Myocyte (in vitro differentiated cells): Measurements from ENCODE around the gene AHCYL1. TPM values are rescaled to one million over a fixed set of nuclear protein-coding genes. Genes with fewer than 3 reads are reported as not detected.

Experiments used
- DNase-seq: peaks from one replicate; pipeline ENCODE4 v3.0.0-alpha.2; 2012; ENCODE audit warnings: low read depth
- total RNA-seq: library from RNA; depleted of rRNA; stranded (reverse); fragments of >200 nt; gene quantifications from 2 replicates; pipeline ENCODE4 v1.2.3, GENCODE V29; 2014

Gene AHCYL1
- total RNA-seq, 1 donor from 2014 or later = 41.5 TPM

GRCh38 chr1:110034451-110035235, 50.1 kb downstream of the AHCYL1 start, which contains the start of gene STRIP1:
Gene STRIP1, plus strand, starts transcription at chr1:110034624. Its CDS starts 14 bp downstream, at chr1:110034638.
- DNase-seq = peak; percentile 98

GRCh38 chr1:110035236-110035752, 50.7 kb downstream of the AHCYL1 start:
- peak; percentile 39 for DNase-seq

GRCh38 chr1:110038271-110038670, 53.7 kb downstream of the AHCYL1 start:
- no peak for DNase-seq

GRCh38 chr1:110039641-110040040, 55.1 kb downstream of the AHCYL1 start:
- DNase-seq = no peak

- DNase-seq = no peak
Measured at GRCh38 chr1:110040548-110040947, 56.0 kb downstream of the AHCYL1 start.

GRCh38 chr1:110043016-110043415, 58.5 kb downstream of the AHCYL1 start:
- no peak for DNase-seq

- DNase-seq = no peak
Measured at GRCh38 chr1:110047463-110047862, 62.9 kb downstream of the AHCYL1 start.

- no peak for DNase-seq
Measured at GRCh38 chr1:110048240-110048639, 63.7 kb downstream of the AHCYL1 start.

GRCh38 chr1:110048923-110049601, 64.5 kb downstream of the AHCYL1 start:
- no peak for DNase-seq

GRCh38 chr1:110049801-110050601, 65.4 kb downstream of the AHCYL1 start:
- no peak for DNase-seq

- DNase-seq = no peak
Measured at GRCh38 chr1:110050602-110051261, 66.2 kb downstream of the AHCYL1 start.

GRCh38 chr1:110051262-110051648, 66.7 kb downstream of the AHCYL1 start:
- no peak for DNase-seq

GRCh38 chr1:110053552-110054428, 69.2 kb downstream of the AHCYL1 start:
- DNase-seq = peak; percentile 59

- DNase-seq = no peak
Measured at GRCh38 chr1:110055493-110056284, 71.1 kb downstream of the AHCYL1 start.

GRCh38 chr1:110056285-110056683, 71.7 kb downstream of the AHCYL1 start:
- no peak for DNase-seq

- no peak for DNase-seq
Measured at GRCh38 chr1:110056776-110057175, 72.2 kb downstream of the AHCYL1 start.

- DNase-seq = no peak
Measured at GRCh38 chr1:110057963-110058518, 73.5 kb downstream of the AHCYL1 start.

GRCh38 chr1:110058591-110058990, 74.0 kb downstream of the AHCYL1 start:
- DNase-seq = no peak
